Measurements from ENCODE around the gene RIC1. TPM values are rescaled to one million over a fixed set of nuclear protein-coding genes. Genes with fewer than 3 reads are reported as not detected.
"Not testable (repeated sequence)": the region's sequence is repeated elsewhere in the genome, so short reads cannot be mapped to it uniquely, and the experiment has no call there.

The RIC1 gene
- total RNA-seq (2012; rRNA removed) = 24.7 and 26.1 TPM in 2 replicates

- Histone ChIP-seq H3K4me1 (ENCODE audit: control insufficient read depth, insufficient read depth, low read length) (peaks cover 31% of the 10 kb centered on the region), H3K9me3 (replicated peaks; ENCODE audit: low read length) (no peaks in the 10 kb centered on the region), H3K36me3 (ENCODE audit: insufficient read depth, low read length) (no peaks in the 10 kb centered on the region), H3K9ac (ENCODE audit: low read depth, low read length) (peak within 1 kb of the TSS; percentile 96), H3K4me2 (ENCODE audit: low read length) (peak within 1 kb of the TSS; percentile 94), H3K4me3 (ENCODE audit: low read length) (peak within 1 kb of the TSS; percentile 79), H3K27me3 (ENCODE audit: control insufficient read depth, insufficient read depth, low read length) (no peaks in the 10 kb centered on the region)
Observed at GRCh38 chr9:5628530-5629311, at the start of gene RIC1. Gene RIC1, plus strand, starts transcription at chr9:5629107. Its CDS starts 203 bp downstream, at chr9:5629310.

- Histone ChIP-seq H3K4me3 (ENCODE audit: low read length) (no peak overlapping the region), H3K36me3 (ENCODE audit: insufficient read depth, low read length) (no peaks in the 10 kb centered on the region), H3K27me3 (ENCODE audit: control insufficient read depth, insufficient read depth, low read length) (no peaks in the 10 kb centered on the region), H3K9ac (ENCODE audit: low read depth, low read length) (no peak overlapping the region), H3K4me1 (ENCODE audit: control insufficient read depth, insufficient read depth, low read length) (peaks cover 17% of the 10 kb centered on the region), H3K9me3 (replicated peaks; ENCODE audit: low read length) (no peaks in the 10 kb centered on the region), H3K4me2 (ENCODE audit: low read length) (no peak overlapping the region)
Observed at GRCh38 chr9:5579881-5580280, 49.0 kb upstream of the RIC1 start.

DNA sequence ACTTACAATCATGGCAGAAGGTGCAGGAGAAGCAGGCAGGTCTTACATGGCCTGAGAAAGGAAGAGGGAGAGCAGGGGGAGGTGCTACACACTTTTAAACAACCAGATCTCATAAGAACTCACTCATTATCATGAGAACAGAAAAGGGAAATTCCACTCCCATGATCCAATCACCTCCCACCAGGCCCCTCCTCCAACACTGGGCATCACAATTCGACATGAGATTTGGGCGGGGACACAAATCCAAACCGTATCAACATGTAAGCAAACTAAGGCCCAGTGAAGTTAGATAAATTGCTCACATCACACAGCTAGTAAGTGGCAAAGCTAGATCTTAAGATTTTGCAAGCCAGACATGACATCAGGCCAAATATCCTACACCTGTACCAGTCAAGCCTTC, 48.3 kb upstream of the RIC1 start:
- Histone ChIP-seq H3K27me3 (ENCODE audit: control insufficient read depth, insufficient read depth, low read length) (no peaks in the 10 kb centered on the region), H3K9me3 (replicated peaks; ENCODE audit: low read length) (no peaks in the 10 kb centered on the region), H3K4me1 (ENCODE audit: control insufficient read depth, insufficient read depth, low read length) (peaks cover 18% of the 10 kb centered on the region), H3K36me3 (ENCODE audit: insufficient read depth, low read length) (no peaks in the 10 kb centered on the region), H3K4me2 (ENCODE audit: low read length) (no peak overlapping the region), H3K9ac (ENCODE audit: low read depth, low read length) (no peak overlapping the region), H3K4me3 (ENCODE audit: low read length) (no peak overlapping the region)

GRCh38 chr9:5581706-5582105, 47.2 kb upstream of the RIC1 start:
- H3K27me3 ChIP-seq (ENCODE audit: control insufficient read depth, insufficient read depth, low read length); H3K36me3 ChIP-seq (ENCODE audit: insufficient read depth, low read length); H3K4me2 ChIP-seq (ENCODE audit: low read length); H3K4me3 ChIP-seq (ENCODE audit: low read length); H3K9ac ChIP-seq (ENCODE audit: low read depth, low read length); H3K9me3 ChIP-seq (replicated peaks; ENCODE audit: low read length): not testable (repeated sequence)
- peaks cover 28% of the 10 kb centered on the region for H3K4me1 ChIP-seq (ENCODE audit: control insufficient read depth, insufficient read depth, low read length)

GRCh38 chr9:5582835-5583195, 46.1 kb upstream of the RIC1 start:
- peaks cover 37% of the 10 kb centered on the region for H3K4me1 ChIP-seq (ENCODE audit: control insufficient read depth, insufficient read depth, low read length)
- H3K4me2 ChIP-seq (ENCODE audit: low read length) = peak overlapping the region; percentile 11
- no peak overlapping the region for H3K4me3 ChIP-seq (ENCODE audit: low read length)
- no peaks in the 10 kb centered on the region for H3K36me3 ChIP-seq (ENCODE audit: insufficient read depth, low read length)
- H3K27me3 ChIP-seq (ENCODE audit: control insufficient read depth, insufficient read depth, low read length) = no peaks in the 10 kb centered on the region
- peak overlapping the region; percentile 61 for H3K9ac ChIP-seq (ENCODE audit: low read depth, low read length)
- H3K9me3 ChIP-seq (replicated peaks; ENCODE audit: low read length) = no peaks in the 10 kb centered on the region

- Histone ChIP-seq H3K27me3 (ENCODE audit: control insufficient read depth, insufficient read depth, low read length) (no peaks in the 10 kb centered on the region), H3K4me2 (ENCODE audit: low read length) (peak overlapping the region; percentile 27), H3K4me1 (ENCODE audit: control insufficient read depth, insufficient read depth, low read length) (peaks cover 32% of the 10 kb centered on the region), H3K36me3 (ENCODE audit: insufficient read depth, low read length) (no peaks in the 10 kb centered on the region), H3K9me3 (replicated peaks; ENCODE audit: low read length) (no peaks in the 10 kb centered on the region), H3K4me3 (ENCODE audit: low read length) (no peak overlapping the region), H3K9ac (ENCODE audit: low read depth, low read length) (peak overlapping the region; percentile 67)
Observed at GRCh38 chr9:5586391-5586802, 42.5 kb upstream of the RIC1 start.

- Histone ChIP-seq H3K4me2 (ENCODE audit: low read length) (peak overlapping the region; percentile 27), H3K4me3 (ENCODE audit: low read length) (no peak overlapping the region), H3K27me3 (ENCODE audit: control insufficient read depth, insufficient read depth, low read length) (no peaks in the 10 kb centered on the region), H3K4me1 (ENCODE audit: control insufficient read depth, insufficient read depth, low read length) (peaks cover 32% of the 10 kb centered on the region), H3K9ac (ENCODE audit: low read depth, low read length) (peak overlapping the region; percentile 67), H3K36me3 (ENCODE audit: insufficient read depth, low read length) (no peaks in the 10 kb centered on the region), H3K9me3 (replicated peaks; ENCODE audit: low read length) (no peaks in the 10 kb centered on the region)
Observed at GRCh38 chr9:5587024-5587423, 41.9 kb upstream of the RIC1 start.

DNA sequence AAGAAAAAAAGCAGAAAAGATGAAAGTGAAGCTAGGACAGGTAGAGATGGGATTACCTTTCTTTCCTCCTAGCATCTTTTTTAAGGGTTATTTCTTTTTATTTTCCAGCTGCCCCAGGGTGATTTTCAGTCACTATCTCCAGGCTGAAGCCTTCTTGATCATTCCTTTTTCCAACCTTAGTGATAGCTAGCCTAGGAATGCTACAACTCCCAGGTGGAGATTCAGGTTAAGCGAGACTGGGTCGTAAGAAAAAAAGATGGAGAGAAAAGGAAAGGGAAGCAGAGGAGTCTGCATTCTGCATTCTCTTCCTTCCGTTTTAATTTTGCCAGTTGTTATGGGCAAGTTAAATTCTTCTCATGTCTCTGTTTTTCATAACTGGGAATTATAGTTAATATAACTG, 36.7 kb upstream of the RIC1 start:
- H3K9ac ChIP-seq (ENCODE audit: low read depth, low read length) = no peak overlapping the region
- H3K9me3 ChIP-seq (replicated peaks; ENCODE audit: low read length) = no peaks in the 10 kb centered on the region
- no peak overlapping the region for H3K4me2 ChIP-seq (ENCODE audit: low read length)
- peaks cover 3% of the 10 kb centered on the region for H3K4me1 ChIP-seq (ENCODE audit: control insufficient read depth, insufficient read depth, low read length)
- no peak overlapping the region for H3K4me3 ChIP-seq (ENCODE audit: low read length)
- no peaks in the 10 kb centered on the region for H3K27me3 ChIP-seq (ENCODE audit: control insufficient read depth, insufficient read depth, low read length)
- H3K36me3 ChIP-seq (ENCODE audit: insufficient read depth, low read length) = no peaks in the 10 kb centered on the region

DNA sequence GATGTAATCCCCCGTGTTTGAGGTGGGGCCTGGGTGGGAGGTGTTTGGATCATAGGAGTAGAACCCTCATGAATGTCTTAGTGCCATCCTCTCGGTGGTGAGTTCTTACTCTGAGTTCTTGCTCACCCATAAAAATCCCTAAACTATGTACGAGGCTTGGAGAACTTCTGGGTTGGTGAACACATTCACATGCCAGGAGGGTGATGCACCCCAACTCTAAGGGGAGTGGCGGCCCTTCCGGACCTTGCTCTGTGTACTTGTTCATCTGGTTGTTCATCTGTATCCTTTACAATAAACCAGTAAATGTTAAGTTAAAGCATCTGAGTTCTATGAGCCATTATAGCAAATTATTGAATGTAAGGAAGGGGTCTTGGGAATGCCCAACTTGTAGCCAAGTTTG, 36.0 kb upstream of the RIC1 start:
- Histone ChIP-seq H3K4me3 (ENCODE audit: low read length) (no peak overlapping the region), H3K9me3 (replicated peaks; ENCODE audit: low read length) (no peaks in the 10 kb centered on the region), H3K4me1 (ENCODE audit: control insufficient read depth, insufficient read depth, low read length) (no peaks in the 10 kb centered on the region), H3K4me2 (ENCODE audit: low read length) (no peak overlapping the region), H3K9ac (ENCODE audit: low read depth, low read length) (no peak overlapping the region), H3K36me3 (ENCODE audit: insufficient read depth, low read length) (no peaks in the 10 kb centered on the region), H3K27me3 (ENCODE audit: control insufficient read depth, insufficient read depth, low read length) (no peaks in the 10 kb centered on the region)

GRCh38 chr9:5593904-5594303, 35.0 kb upstream of the RIC1 start:
- Histone ChIP-seq H3K27me3 (ENCODE audit: control insufficient read depth, insufficient read depth, low read length) (no peaks in the 10 kb centered on the region), H3K9ac (ENCODE audit: low read depth, low read length) (no peak overlapping the region), H3K4me3 (ENCODE audit: low read length) (no peak overlapping the region)

DNA sequence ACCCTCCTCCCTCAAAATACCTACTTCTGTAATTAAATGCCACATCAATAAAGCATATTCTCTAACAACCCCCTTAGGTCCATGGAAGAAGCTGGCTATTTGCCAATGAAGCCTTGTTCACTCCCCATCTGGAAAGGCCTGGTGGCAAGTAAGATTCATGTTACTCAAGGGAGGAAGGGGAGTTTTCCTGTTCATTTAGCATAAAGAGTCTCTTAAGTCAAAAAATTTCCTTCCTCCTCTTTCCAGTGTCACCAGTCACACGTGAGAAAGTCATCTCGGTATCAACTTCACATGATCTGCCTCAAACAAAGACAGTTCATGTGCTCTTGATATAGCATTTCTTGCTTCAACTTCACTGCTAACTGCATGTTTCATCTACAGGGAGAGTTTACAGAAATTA, 32.7 kb upstream of the RIC1 start:
- H3K4me3 ChIP-seq (ENCODE audit: low read length) = no peak overlapping the region
- no peaks in the 10 kb centered on the region for H3K36me3 ChIP-seq (ENCODE audit: insufficient read depth, low read length)
- no peak overlapping the region for H3K9ac ChIP-seq (ENCODE audit: low read depth, low read length)

More at GRCh38 chr9:5593904-5594303, 35.0 kb upstream of the RIC1 start:
- H3K4me2 ChIP-seq (ENCODE audit: low read length) = no peak overlapping the region
- no peaks in the 10 kb centered on the region for H3K9me3 ChIP-seq (replicated peaks; ENCODE audit: low read length)
- H3K36me3 ChIP-seq (ENCODE audit: insufficient read depth, low read length) = no peaks in the 10 kb centered on the region
- H3K4me1 ChIP-seq (ENCODE audit: control insufficient read depth, insufficient read depth, low read length) = no peaks in the 10 kb centered on the region

More for the DNA sequence above, 32.7 kb upstream of the RIC1 start:
- Histone ChIP-seq H3K27me3 (ENCODE audit: control insufficient read depth, insufficient read depth, low read length) (no peaks in the 10 kb centered on the region), H3K4me1 (ENCODE audit: control insufficient read depth, insufficient read depth, low read length) (no peaks in the 10 kb centered on the region), H3K4me2 (ENCODE audit: low read length) (no peak overlapping the region), H3K9me3 (replicated peaks; ENCODE audit: low read length) (no peaks in the 10 kb centered on the region)

All from skeletal muscle satellite cell (primary cell).